ENCODE data around the gene KRTAP3-2.

- no peak for TF ChIP-seq CTCF (IDR thresholded peaks at IDR 0.05 in 2 of 3, conservative IDR thresholded peaks at IDR 0.05 in 1 of 3; ENCODE audit: borderline replicate concordance in 1 of 3, insufficient read depth in 1 of 3, low read depth in 2 of 3, low read length in 2 of 3)
- no peak for TF ChIP-seq EZH2phosphoT487 (IDR thresholded peaks at IDR 0.05; ENCODE audit: borderline replicate concordance)
- TF ChIP-seq EZH2 (IDR thresholded peaks at IDR 0.05), result no peak
- no peak for TF ChIP-seq TCF7L2 (IDR thresholded peaks at IDR 0.05; ENCODE audit: borderline replicate concordance, extremely low read depth, insufficient read depth, insufficient read length)
- TF ChIP-seq CEBPB (IDR thresholded peaks at IDR 0.05; ENCODE audit: low read depth), result peak; percentile 89
- no peak for TF ChIP-seq POLR2A (IDR thresholded peaks at IDR 0.05; ENCODE audit: borderline replicate concordance, extremely low read depth, insufficient read depth, insufficient read length)
These were observed 45.8 kb downstream of the KRTAP3-2 start for GRCh38 chr17:40953881-40954280.

All from HCT116 (cell line).